OCI-LY7 (cell line): ENCODE results near the gene LZTFL1.

Experiments used
- EZH2phosphoT487 ChIP-seq: fragments of 200-600 bp; sonication (generic); IDR thresholded peaks from 2 replicates; pipeline ENCODE4 v1.6.1; 2018; ENCODE audit warnings: low read depth, borderline replicate concordance, mild to moderate bottlenecking, mixed run types, antibody characterized with exemption, low read length, moderate library complexity, mixed read lengths
- TF ChIP-seq, protein P1 (sequence below): fragments of 200-600 bp; sonication (generic); conservative IDR thresholded peaks from 2 replicates; pipeline ENCODE4 v1.5.1; 2014; ENCODE audit warnings: mild to moderate bottlenecking, antibody characterized with exemption, low read length, moderate library complexity, mixed read lengths

DNA sequence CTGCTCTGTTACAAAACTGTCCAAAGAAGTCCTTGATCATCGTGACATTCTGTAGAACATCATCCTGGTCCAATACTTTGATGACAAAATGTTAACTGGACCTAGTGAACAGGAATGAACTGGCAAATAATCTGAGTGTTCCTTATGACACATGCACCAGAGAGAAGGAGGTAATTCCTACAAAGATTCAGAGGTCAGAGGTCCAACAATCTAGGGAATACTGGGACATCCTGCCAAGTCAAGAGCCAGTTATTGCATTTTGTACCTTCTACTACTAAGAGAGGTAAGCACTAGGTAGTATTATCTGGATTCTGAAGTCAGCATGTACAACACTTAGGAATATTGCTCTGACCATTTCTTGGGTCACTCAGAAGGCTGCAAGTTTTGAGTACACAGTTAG, 20.8 kb downstream of the LZTFL1 start:
- TF ChIP-seq, protein P1, sequence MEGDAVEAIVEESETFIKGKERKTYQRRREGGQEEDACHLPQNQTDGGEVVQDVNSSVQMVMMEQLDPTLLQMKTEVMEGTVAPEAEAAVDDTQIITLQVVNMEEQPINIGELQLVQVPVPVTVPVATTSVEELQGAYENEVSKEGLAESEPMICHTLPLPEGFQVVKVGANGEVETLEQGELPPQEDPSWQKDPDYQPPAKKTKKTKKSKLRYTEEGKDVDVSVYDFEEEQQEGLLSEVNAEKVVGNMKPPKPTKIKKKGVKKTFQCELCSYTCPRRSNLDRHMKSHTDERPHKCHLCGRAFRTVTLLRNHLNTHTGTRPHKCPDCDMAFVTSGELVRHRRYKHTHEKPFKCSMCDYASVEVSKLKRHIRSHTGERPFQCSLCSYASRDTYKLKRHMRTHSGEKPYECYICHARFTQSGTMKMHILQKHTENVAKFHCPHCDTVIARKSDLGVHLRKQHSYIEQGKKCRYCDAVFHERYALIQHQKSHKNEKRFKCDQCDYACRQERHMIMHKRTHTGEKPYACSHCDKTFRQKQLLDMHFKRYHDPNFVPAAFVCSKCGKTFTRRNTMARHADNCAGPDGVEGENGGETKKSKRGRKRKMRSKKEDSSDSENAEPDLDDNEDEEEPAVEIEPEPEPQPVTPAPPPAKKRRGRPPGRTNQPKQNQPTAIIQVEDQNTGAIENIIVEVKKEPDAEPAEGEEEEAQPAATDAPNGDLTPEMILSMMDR: no peak
- no peak for TF ChIP-seq EZH2phosphoT487
